ENCODE measurements around the gene SOHLH1. TPM values are rescaled to one million over a fixed set of nuclear protein-coding genes. Genes with fewer than 3 reads are reported as not detected.
A peak's percentile ranks its signal among the peaks of the same experiment; 100 is the strongest.

SOHLH1 gene
- total RNA-seq, 1 donor from 2014 or later, result not detected

GRCh38 chr9:135695036-135695435 is 4.2 kb downstream of the SOHLH1 start:
- H3K36me3 ChIP-seq, result no peaks in the 10 kb centered on the region
- no peak for TF ChIP-seq EZH2 (IDR thresholded peaks at IDR 0.05)
- no peak for TF ChIP-seq CTCF (IDR thresholded peaks at IDR 0.05)
- no peak for TF ChIP-seq EZH2phosphoT487 (IDR thresholded peaks at IDR 0.05)
- H3K4me3 ChIP-seq, result no peak overlapping the region
- no peak overlapping the region for H3K4me3 Mint-ChIP-seq
- H3K36me3 Mint-ChIP-seq, result no peaks in the 10 kb centered on the region
- H3K4me1 ChIP-seq, result no peaks in the 10 kb centered on the region
- no peaks in the 10 kb centered on the region for H3K9me3 ChIP-seq (ENCODE audit: low read depth)
- H3K27me3 ChIP-seq, result no peaks in the 10 kb centered on the region
- H3K27me3 Mint-ChIP-seq (ENCODE audit: insufficient read depth, low read depth), result peaks cover 5% of the 10 kb centered on the region
- H2AFZ ChIP-seq (replicated peaks), result no peak overlapping the region
- H3K4me2 ChIP-seq, result no peak overlapping the region
- DNase-seq (ENCODE audit: low spot score), result no peak
- no peaks in the 10 kb centered on the region for H3K9me3 Mint-ChIP-seq
- H3K27ac Mint-ChIP-seq, result no peak overlapping the region
- no peaks in the 10 kb centered on the region for H3K79me2 ChIP-seq (ENCODE audit: low read depth)
- no peaks in the 10 kb centered on the region for H3F3A ChIP-seq (ENCODE audit: low read depth)
- peaks cover 17% of the 10 kb centered on the region for H3K4me1 Mint-ChIP-seq
- no peak overlapping the region for H3K27ac ChIP-seq
- no peak overlapping the region for H3K9ac ChIP-seq
- H4K20me1 ChIP-seq (ENCODE audit: low read depth), result no peaks in the 10 kb centered on the region

GRCh38 chr9:135694414-135694813 is 4.9 kb downstream of the SOHLH1 start:
- H3K79me2 ChIP-seq (ENCODE audit: low read depth), result no peaks in the 10 kb centered on the region
- Mint-ChIP-seq H3K27ac (peak overlapping the region; percentile 21), H3K9me3 (no peaks in the 10 kb centered on the region), H3K4me3 (no peak overlapping the region), H3K4me1 (peaks cover 17% of the 10 kb centered on the region), H3K27me3 (ENCODE audit: insufficient read depth, low read depth) (peaks cover 7% of the 10 kb centered on the region), H3K36me3 (no peaks in the 10 kb centered on the region)
- H3F3A ChIP-seq (ENCODE audit: low read depth), result no peaks in the 10 kb centered on the region
- DNase-seq (ENCODE audit: low spot score), result no peak
- TF ChIP-seq EZH2 (IDR thresholded peaks at IDR 0.05), result no peak
- TF ChIP-seq CTCF (IDR thresholded peaks at IDR 0.05), result no peak
- no peak for TF ChIP-seq EZH2phosphoT487 (IDR thresholded peaks at IDR 0.05)
- H2AFZ ChIP-seq (replicated peaks), result no peak overlapping the region
- no peak overlapping the region for H3K27ac ChIP-seq
- H3K27me3 ChIP-seq, result no peaks in the 10 kb centered on the region
- no peaks in the 10 kb centered on the region for H3K36me3 ChIP-seq
- no peaks in the 10 kb centered on the region for H4K20me1 ChIP-seq (ENCODE audit: low read depth)
- no peak overlapping the region for H3K9ac ChIP-seq
- H3K4me2 ChIP-seq, result no peak overlapping the region
- H3K4me1 ChIP-seq, result no peaks in the 10 kb centered on the region
- no peak overlapping the region for H3K4me3 ChIP-seq
- no peaks in the 10 kb centered on the region for H3K9me3 ChIP-seq (ENCODE audit: low read depth)

- Histone ChIP-seq H3K9ac (no peak overlapping the region), H3K4me1 (no peaks in the 10 kb centered on the region), H3F3A (ENCODE audit: low read depth) (no peaks in the 10 kb centered on the region), H3K27ac (no peak overlapping the region), H3K79me2 (ENCODE audit: low read depth) (no peaks in the 10 kb centered on the region), H3K4me2 (no peak overlapping the region), H3K36me3 (no peaks in the 10 kb centered on the region), H3K9me3 (ENCODE audit: low read depth) (no peaks in the 10 kb centered on the region), H2AFZ (replicated peaks) (no peak overlapping the region), H3K27me3 (no peaks in the 10 kb centered on the region), H4K20me1 (ENCODE audit: low read depth) (no peaks in the 10 kb centered on the region), H3K4me3 (no peak overlapping the region)
- H3K27me3 Mint-ChIP-seq (ENCODE audit: insufficient read depth, low read depth), result peaks cover 7% of the 10 kb centered on the region
- H3K4me1 Mint-ChIP-seq, result peaks cover 17% of the 10 kb centered on the region
- TF ChIP-seq CTCF (IDR thresholded peaks at IDR 0.05) (no peak), EZH2 (IDR thresholded peaks at IDR 0.05) (no peak), EZH2phosphoT487 (IDR thresholded peaks at IDR 0.05) (no peak)
- H3K27ac Mint-ChIP-seq, result peak overlapping the region; percentile 21
- DNase-seq (ENCODE audit: low spot score), result no peak
- H3K9me3 Mint-ChIP-seq, result no peaks in the 10 kb centered on the region
- H3K36me3 Mint-ChIP-seq, result no peaks in the 10 kb centered on the region
- H3K4me3 Mint-ChIP-seq, result peak overlapping the region; percentile 60
Observed at GRCh38 chr9:135693771-135694170, 5.5 kb downstream of the SOHLH1 start.
